ENCODE results near the gene AP1AR. TPM values are rescaled to one million over a fixed set of nuclear protein-coding genes. Genes with fewer than 3 reads are reported as not detected.
A peak's percentile ranks its signal among the peaks of the same experiment; 100 is the strongest.
"Not testable (repeated sequence)": the region's sequence is repeated elsewhere in the genome, so short reads cannot be mapped to it uniquely, and the experiment has no call there.

AP1AR gene
- total and polyA plus RNA-seq, 2 donors, result 21.9 to 29.1 TPM

GRCh38 chr4:112277705-112278448, 46.3 kb downstream of the AP1AR start:
- Histone ChIP-seq H3K36me3 (ENCODE audit: insufficient read depth) (peaks cover 2% of the 10 kb centered on the region), H3K4me3 (ENCODE audit: low read depth, low read length) (no peak overlapping the region), H3K4me1 (ENCODE audit: insufficient read depth) (peaks cover 1% of the 10 kb centered on the region), H3K27ac (ENCODE audit: low read depth) (no peak overlapping the region)
- DNase-seq (ENCODE audit: extremely low spot score), result no peak
- 85% methylated on average over 10 of the region's 10 CpGs for WGBS

GRCh38 chr4:112279025-112279881, 47.7 kb downstream of the AP1AR start:
- no peak overlapping the region for H3K4me3 ChIP-seq (ENCODE audit: low read depth, low read length)

DNA sequence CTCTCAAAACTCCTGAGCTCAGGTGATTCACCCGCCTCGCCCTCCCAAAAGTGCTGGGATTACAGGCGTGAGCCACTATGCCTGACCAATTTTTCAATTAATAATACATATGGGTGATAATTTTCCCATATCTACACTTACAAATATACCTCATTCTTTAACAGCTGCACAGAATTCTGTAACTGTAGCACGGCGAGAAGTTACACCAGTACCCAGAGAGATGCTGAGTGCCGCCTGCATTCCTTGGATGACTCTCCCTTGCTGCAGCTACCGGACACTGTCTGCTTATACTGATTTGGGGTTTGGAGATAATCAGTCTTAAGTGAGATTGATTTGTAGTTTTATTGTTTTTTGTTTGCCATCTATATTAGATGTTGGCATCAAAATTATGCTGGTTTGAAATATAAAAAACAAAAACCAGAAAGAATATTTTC, 48.3 kb downstream of the AP1AR start:
- WGBS, result 84% methylated on average over 7 of the region's 7 CpGs
- peaks cover 1% of the 10 kb centered on the region for H3K4me1 ChIP-seq (ENCODE audit: insufficient read depth)
- H3K4me3 ChIP-seq (ENCODE audit: low read depth, low read length), result no peak overlapping the region
- H3K27ac ChIP-seq (ENCODE audit: low read depth), result no peak overlapping the region
- H3K36me3 ChIP-seq (ENCODE audit: insufficient read depth), result peaks cover 2% of the 10 kb centered on the region
- DNase-seq (ENCODE audit: extremely low spot score), result no peak

More at GRCh38 chr4:112279025-112279881, 47.7 kb downstream of the AP1AR start:
- 56% methylated on average over 10 of the region's 10 CpGs for WGBS
- DNase-seq (ENCODE audit: extremely low spot score), result no peak
- peaks cover 1% of the 10 kb centered on the region for H3K4me1 ChIP-seq (ENCODE audit: insufficient read depth)
- peaks cover 2% of the 10 kb centered on the region for H3K36me3 ChIP-seq (ENCODE audit: insufficient read depth)
- peak overlapping the region; percentile 10 for H3K27ac ChIP-seq (ENCODE audit: low read depth)

DNA sequence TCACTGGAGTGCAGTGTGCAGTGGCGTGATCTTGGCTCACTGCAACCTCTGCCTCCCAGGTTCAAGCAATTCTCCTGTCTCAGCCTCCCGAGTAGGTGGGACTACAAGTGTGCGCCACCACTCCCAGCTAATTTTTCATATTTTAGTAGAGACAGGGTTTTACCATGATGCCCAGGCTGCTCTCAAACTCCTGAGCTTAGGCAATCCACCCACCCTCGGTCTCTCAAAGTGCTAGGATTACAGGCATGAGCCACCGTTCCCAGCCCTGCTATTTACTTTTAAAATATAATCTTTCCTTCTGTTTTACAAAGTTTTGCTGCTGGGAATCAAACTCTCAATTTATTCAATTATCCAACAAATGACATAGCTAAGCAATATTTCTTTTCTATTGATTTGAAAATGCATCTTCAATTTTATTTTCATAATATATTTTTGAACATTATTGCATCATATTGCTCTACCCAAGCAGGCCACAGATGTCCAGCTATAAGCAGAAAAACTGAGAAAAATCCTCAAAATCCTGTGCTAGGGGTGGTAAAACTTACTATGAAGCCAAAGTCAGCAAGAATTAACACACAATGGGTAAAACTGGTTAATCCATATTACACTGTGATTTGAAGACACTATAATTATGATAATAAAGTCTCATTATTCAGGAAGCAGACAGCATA, 48.9 kb downstream of the AP1AR start:
- Histone ChIP-seq H3K27ac (ENCODE audit: low read depth) (no peak overlapping the region), H3K4me1 (ENCODE audit: insufficient read depth) (peaks cover 1% of the 10 kb centered on the region), H3K36me3 (ENCODE audit: insufficient read depth) (peaks cover 2% of the 10 kb centered on the region), H3K4me3 (ENCODE audit: low read depth, low read length) (no peak overlapping the region)
- 71% methylated on average over 5 of the region's 5 CpGs for WGBS
- DNase-seq (ENCODE audit: extremely low spot score), result no peak

DNA sequence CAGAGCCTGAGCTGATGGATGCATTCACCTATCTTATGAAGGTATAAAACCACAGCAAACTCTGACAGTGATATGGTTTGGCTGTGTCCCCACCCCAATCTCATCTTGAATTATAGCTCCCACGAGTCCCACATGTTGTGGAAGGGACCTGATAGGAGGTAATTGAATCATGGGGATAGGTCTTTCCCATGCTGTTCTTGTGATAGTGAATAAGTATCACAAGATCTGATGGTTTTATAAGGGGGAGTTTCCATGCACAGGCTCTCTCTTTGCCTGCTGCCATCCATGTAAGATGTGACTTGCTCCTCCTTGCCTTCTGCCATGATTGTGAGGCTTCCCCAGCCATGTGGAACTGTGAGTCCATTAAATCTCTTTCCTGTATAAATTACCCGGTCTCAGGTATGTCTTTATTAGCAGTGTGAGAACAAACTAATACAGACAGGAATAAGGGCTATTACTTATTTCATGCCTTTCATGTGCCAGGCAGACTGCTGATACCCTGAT, 50.4 kb downstream of the AP1AR start:
- H3K36me3 ChIP-seq (ENCODE audit: insufficient read depth); H3K27ac ChIP-seq (ENCODE audit: low read depth); H3K4me3 ChIP-seq (ENCODE audit: low read depth, low read length); DNase-seq (ENCODE audit: extremely low spot score); H3K4me1 ChIP-seq (ENCODE audit: insufficient read depth): not testable (repeated sequence)
- 96% methylated on average over 2 of the region's 2 CpGs for WGBS

- DNase-seq (ENCODE audit: extremely low spot score), result no peak
- 75% methylated on average over 4 of the region's 4 CpGs for WGBS
- no peaks in the 10 kb centered on the region for H3K4me1 ChIP-seq (ENCODE audit: insufficient read depth)
- no peak overlapping the region for H3K27ac ChIP-seq (ENCODE audit: low read depth)
- no peak overlapping the region for H3K4me3 ChIP-seq (ENCODE audit: low read depth, low read length)
- no peaks in the 10 kb centered on the region for H3K36me3 ChIP-seq (ENCODE audit: insufficient read depth)
Measured at GRCh38 chr4:112282860-112283667, 51.5 kb downstream of the AP1AR start.

DNA sequence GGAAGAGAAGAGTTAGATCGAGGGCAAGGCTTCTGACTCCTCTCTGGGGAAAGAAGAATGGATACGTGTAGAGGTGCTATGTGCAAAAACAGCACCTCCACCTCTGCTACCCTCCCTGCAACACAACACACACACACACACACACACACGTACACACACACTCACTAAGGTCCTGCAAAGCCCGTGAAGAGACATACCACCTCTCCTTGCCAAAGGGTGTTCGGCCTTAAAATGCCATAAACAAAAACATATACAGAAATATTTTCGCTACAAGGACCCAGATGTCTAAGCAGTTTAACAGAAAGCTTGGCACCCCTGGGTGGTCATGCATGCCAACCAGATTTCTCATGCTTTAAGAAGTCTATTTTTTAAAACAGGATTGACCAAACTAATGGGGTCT, 52.6 kb downstream of the AP1AR start:
- no peaks in the 10 kb centered on the region for H3K36me3 ChIP-seq (ENCODE audit: insufficient read depth)
- no peaks in the 10 kb centered on the region for H3K4me1 ChIP-seq (ENCODE audit: insufficient read depth)
- 29% methylated on average over 6 of the region's 6 CpGs for WGBS
- DNase-seq (ENCODE audit: extremely low spot score), result no peak
- H3K4me3 ChIP-seq (ENCODE audit: low read depth, low read length), result peak overlapping the region; percentile 74
- H3K27ac ChIP-seq (ENCODE audit: low read depth), result peak overlapping the region; percentile 24

DNA sequence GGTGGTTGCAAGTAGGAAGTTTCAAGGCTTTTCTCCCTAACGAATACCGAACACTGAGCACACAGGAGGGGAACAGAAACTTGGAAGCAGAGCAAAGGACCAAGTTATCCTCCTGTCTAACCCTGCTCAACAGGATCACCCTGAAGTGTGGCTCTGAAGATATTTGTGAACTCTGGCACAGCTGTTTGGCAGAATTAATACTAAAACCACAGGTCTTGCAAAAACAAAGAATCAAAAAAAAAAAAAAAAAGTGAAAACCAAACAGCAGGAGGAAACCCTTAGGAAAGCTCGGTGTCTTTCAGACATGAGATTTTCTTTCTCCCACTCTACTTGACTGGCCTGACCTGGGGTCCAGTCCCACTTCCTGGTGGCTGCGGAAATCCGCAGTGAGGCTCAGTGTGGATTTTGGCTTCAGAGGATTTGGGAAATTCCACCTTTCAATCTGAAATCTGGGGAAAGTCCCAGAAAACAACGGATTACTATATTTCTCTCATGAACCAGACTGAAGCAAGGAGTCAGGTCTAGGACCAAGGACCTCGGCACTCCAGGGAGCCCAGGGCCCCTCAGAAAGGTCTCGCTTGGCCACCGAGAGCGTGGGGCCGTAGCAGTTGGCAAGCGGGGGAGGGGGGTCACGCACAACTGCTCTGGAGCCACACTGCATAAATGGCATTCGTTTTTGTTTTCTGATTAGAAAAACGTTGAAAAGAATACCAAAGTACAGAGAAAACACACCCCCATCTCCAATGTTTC, 53.2 kb downstream of the AP1AR start:
- peak overlapping the region; percentile 59 for H3K27ac ChIP-seq (ENCODE audit: low read depth)
- H3K4me3 ChIP-seq (ENCODE audit: low read depth, low read length), result peak overlapping the region; percentile 74
- H3K4me1 ChIP-seq (ENCODE audit: insufficient read depth), result no peaks in the 10 kb centered on the region
- no peak for DNase-seq (ENCODE audit: extremely low spot score)
- no peaks in the 10 kb centered on the region for H3K36me3 ChIP-seq (ENCODE audit: insufficient read depth)
- WGBS, result 2% methylated on average over 15 of the region's 15 CpGs

GRCh38 chr4:112287258-112287989, 55.8 kb downstream of the AP1AR start:
- whole genome bisulfite sequencing, result 91% methylated on average over 8 of the region's 8 CpGs
- H3K36me3 ChIP-seq (ENCODE audit: insufficient read depth), result no peaks in the 10 kb centered on the region
- DNase-seq (ENCODE audit: extremely low spot score), result no peak
- H3K27ac ChIP-seq (ENCODE audit: low read depth), result no peak overlapping the region
- H3K4me1 ChIP-seq (ENCODE audit: insufficient read depth), result no peaks in the 10 kb centered on the region
- H3K4me3 ChIP-seq (ENCODE audit: low read depth, low read length), result no peak overlapping the region

DNA sequence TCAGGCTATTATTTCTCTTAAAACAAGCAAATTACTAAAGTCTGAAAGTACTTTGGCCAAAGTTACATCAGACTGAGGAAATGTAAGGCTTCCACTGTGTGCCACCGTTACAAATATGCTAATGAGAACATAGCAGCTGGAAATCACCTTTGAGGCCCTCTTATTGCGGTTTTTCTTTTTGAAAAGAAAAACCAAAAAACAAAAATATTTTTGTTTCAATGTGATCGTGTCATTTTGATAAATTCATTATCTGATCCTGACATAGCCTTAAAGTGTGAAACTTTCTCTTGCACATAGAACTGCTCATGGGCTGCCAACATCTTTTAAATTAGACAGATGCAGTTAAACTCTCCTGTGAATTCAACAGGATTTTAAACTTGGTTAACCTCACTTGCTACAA, 56.9 kb downstream of the AP1AR start:
- no peak for DNase-seq (ENCODE audit: extremely low spot score)
- Histone ChIP-seq H3K4me1 (ENCODE audit: insufficient read depth) (no peaks in the 10 kb centered on the region), H3K4me3 (ENCODE audit: low read depth, low read length) (no peak overlapping the region), H3K36me3 (ENCODE audit: insufficient read depth) (no peaks in the 10 kb centered on the region), H3K27ac (ENCODE audit: low read depth) (no peak overlapping the region)
- 84% methylated on average over 3 of the region's 3 CpGs for WGBS

DNA sequence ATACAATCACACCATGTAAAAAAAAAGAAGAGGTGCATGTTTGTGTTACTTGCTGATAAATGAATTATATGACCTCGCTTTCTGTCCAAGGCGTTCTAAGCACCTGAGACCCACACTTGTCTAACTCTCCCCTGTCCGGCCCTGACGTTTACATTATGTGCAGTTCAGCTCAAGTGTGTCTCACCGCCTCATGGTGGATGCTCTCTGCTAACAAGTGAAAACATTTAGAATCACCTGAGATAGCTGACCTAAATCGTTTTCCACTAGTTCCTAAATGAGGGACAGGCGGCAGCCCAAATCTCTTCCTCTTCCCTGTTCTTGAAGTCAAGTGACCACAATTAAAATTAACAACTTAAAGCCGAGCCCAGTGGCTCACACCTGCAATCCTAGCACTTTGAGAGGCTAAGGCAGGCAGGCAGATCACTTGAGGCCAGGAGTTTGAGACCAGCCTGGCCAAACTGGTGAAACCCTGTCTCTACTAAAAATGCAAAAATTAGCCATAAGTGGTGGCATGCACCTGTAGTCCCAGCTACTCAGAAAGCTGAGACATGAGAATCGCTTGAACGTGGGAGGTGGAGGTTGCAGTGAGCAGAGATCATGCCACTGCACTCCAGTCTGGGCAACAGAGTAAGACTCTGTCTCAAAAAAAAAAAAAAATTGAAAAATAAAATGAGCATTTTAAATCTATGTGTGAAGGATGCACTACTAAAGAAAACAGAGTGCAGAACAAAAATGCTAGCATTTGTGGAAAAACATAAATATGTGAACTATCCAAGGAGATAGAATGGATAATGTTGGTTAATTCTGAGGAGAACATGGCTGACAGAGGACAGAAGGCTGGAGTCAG, 58.0 kb downstream of the AP1AR start:
- WGBS, result 81% methylated on average over 10 of the region's 10 CpGs
- H3K27ac ChIP-seq (ENCODE audit: low read depth), result no peak overlapping the region

More for the DNA sequence above, 58.0 kb downstream of the AP1AR start:
- Histone ChIP-seq H3K4me1 (ENCODE audit: insufficient read depth) (no peaks in the 10 kb centered on the region), H3K4me3 (ENCODE audit: low read depth, low read length) (no peak overlapping the region), H3K36me3 (ENCODE audit: insufficient read depth) (no peaks in the 10 kb centered on the region)
- DNase-seq (ENCODE audit: extremely low spot score), result no peak
